ENCODE measurements around the gene RFC5.
A peak's percentile ranks its signal among the peaks of the same experiment; 100 is the strongest.
"Not testable (repeated sequence)": the region's sequence is repeated elsewhere in the genome, so short reads cannot be mapped to it uniquely, and the experiment has no call there.

Gene RFC5

GRCh38 chr12:118017926-118018325 is 1.4 kb downstream of the RFC5 start:
- DNase-seq = no peak

GRCh38 chr12:118020036-118020435 is 3.5 kb downstream of the RFC5 start:
- no peak for DNase-seq

- DNase-seq = not testable (repeated sequence)
Observed at GRCh38 chr12:118022097-118022727, 5.7 kb downstream of the RFC5 start.

DNA sequence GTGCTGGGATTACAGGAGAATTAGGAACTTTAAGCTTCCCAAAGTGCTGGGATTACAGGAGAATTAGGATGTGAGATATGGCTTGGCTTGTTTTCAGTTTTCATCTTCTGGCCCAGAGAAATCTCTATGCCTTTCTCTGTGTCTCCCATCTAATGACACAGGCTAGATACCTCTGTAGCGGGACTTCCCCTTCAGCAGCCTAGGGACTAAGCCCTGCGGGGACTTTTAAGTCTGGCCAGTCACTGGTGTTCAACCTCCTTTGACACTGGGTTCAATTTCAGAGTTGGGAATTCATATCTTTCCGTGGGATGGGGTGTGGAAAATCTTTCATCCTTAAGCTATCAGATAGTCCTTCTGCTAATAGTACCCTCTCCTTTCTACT is 6.2 kb downstream of the RFC5 start:
- DNase-seq = peak; percentile 30

DNA sequence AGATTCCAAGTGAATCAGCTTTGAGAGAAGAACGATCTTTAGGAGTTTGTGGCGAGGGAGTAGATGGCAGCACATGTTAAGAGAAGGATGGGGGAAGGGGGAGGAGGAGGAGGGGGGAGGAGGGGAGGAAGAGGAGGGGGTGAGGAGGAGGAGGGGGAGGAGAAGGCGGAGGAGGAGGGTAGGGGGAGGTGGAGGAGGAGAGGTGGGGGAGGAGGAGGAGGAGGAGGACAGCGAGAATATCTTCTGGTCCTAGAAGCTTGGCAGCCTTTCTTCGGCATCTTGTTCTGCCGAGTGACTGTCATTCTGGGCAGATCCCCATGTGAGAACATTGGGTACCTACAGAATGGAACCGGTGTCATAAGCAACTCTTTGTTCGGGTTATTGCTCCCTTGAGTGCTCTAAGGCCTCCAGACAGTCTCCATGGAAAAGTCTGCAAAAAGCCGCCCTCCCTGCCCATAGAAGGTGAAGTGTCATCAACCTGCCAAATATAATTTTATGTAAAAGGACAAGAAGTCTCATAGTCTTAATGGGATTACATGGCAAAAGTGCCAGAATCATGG is 6.9 kb downstream of the RFC5 start:
- DNase-seq = peak; percentile 4

- no peak for DNase-seq
Observed at GRCh38 chr12:118025168-118025567, 8.7 kb downstream of the RFC5 start.

GRCh38 chr12:118029166-118029565 is 12.7 kb downstream of the RFC5 start:
- DNase-seq = no peak

DNA sequence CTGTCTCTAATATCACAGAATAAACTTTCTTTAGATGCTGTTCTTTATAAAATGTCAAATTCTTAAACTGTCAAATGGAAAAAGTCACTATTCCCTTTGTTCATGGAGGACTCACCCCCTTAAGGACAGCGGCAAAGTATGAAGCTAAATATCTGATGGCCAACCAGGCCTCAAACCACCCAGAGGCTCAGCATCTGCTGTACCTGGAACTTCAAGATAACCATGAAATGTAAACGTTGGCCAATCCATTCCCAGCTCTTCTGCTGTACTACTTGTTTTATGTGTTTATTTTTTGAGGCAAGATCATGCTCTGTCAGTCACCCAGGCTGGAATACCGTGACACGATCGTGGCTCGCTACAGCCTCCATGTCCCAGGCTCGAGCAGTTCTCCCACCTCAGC is 15.7 kb downstream of the RFC5 start:
- DNase-seq = no peak

DNA sequence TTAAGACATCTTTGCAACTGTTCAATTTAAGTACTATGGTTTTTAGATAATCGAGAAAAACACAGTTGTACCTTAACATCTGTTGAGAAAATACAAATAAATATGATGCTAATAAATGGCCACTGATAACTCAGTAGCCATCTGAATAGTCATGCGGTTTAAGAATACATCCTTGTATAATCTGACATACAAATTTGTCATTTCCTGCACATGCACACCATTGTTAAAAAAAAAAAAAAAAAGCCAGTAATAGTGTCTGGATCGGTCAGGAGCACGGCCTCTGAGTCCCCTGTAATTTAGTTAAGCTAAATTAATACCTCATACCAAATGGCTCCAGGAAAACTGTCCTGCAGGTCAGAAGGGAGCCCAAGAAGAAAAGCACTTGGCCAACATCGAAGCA is 16.8 kb downstream of the RFC5 start:
- no peak for DNase-seq

DNA sequence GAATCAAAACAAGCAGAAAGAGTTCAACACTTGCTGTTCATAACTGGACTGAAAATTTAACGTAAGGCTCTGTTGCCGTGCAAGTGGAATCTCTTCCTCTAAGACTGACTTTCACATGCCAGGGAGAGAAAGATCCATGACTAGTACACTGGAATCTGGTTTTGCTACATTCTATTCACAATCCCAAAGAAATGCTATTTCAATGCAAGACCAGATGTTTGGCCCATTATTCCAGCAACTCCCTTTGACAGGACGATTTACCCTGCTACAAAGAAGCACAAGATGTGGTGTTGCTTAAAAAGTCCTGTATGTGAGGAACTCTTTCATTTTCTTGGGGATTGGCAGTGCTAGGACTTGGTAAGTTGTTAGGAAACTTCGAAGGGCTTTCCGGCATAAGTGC is 17.4 kb downstream of the RFC5 start:
- DNase-seq = no peak

DNA sequence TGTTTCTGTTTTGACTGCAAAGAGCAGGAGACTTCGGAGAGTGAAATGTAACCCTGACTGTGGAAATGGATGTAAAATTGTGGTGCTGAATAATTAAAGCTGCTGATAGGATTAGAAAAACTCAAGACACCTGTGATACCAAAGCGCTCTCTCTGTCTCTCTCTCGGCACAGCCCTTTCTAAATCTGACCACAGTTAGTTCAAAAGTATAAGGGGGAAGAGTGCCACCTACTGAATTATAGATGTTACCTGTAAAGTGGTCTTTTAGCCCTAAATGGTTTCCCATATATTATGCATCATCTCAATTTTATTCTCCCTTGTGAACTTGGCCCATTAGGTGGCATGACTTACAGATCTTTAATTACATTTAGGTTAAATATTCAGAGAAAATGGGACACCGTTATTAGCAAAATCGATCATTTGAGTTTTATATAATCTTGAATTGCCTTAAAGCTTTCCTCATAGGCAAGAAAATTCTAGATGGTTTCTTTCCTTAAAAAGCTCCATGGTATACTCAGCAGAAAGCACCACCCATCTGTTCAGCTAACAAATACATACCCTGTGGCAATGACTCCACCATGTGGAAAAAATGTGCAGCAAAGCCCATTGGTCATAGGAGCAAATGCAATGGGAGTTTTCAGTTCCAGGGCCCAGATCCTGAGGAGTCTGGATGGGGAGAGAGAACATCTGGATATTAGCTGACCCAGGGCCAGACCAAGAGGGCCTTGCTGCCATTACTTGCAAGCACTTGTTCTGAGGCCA is 18.1 kb downstream of the RFC5 start:
- peak; percentile 56 for DNase-seq

GRCh38 chr12:118035190-118036041 is 18.9 kb downstream of the RFC5 start:
- DNase-seq = no peak

DNA sequence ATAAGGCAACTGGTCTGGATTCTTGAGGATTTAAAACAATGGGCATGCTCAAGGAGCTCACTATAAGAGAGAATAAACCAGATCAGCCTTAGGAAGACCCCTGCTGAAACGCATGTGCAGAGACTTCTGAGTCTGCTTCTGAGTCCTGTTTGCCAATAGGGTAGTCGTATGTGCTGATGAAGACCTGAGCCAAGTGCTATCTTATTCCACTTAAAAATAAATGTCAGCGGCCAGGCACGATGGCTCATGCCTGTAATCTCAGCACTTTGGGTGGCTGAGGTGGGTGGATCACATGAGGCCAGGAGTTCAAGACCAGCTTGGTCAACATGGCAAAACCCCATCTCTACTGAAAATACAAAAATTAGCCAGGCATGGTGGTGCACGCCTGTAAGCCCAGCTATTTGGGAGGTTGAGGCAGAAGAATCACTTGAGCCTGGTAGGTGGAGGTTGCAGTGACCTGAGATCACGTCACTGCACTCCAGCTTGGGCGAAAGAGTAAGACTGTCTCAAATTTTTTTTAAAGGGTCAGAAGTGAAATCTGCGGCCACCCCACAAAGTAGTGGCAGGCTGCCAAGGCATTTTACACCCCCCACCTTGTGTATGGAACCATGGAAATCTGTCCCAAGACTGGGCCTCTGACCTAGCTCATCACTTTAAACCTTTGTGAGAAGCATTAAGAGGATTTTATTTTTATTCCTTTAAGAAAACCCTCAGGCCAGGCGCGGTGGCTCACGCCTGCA is 20.3 kb downstream of the RFC5 start:
- no peak for DNase-seq

DNA sequence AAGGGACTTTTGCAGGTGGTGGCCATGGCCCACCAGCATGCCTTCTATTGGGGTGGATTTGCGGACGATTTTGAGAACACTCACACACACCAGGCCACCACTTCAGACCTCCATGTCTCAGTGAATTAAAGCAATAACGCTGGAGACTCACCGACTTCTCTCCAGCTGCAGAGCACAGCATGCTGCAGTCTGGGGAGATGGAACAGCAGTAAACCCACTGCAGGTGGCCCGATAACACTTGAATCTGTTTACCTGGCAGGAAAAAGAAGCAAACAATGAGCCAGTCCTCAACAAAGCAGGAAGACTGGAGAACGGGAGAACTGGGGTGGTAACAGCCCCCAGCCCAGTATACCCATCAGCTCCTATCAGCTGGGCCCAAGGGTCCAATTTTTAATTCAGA is 21.6 kb downstream of the RFC5 start:
- no peak for DNase-seq

- no peak for DNase-seq
Observed at GRCh38 chr12:118042091-118042490, 25.6 kb downstream of the RFC5 start.

- DNase-seq = no peak
Observed at GRCh38 chr12:118044075-118044474, 27.6 kb downstream of the RFC5 start.

- DNase-seq = no peak
Observed at GRCh38 chr12:118044577-118044976, 28.1 kb downstream of the RFC5 start.

- DNase-seq = no peak
Observed at GRCh38 chr12:118046430-118046829, 29.9 kb downstream of the RFC5 start.

- no peak for DNase-seq
Observed at GRCh38 chr12:118050972-118051910, 34.7 kb downstream of the RFC5 start.

DNA sequence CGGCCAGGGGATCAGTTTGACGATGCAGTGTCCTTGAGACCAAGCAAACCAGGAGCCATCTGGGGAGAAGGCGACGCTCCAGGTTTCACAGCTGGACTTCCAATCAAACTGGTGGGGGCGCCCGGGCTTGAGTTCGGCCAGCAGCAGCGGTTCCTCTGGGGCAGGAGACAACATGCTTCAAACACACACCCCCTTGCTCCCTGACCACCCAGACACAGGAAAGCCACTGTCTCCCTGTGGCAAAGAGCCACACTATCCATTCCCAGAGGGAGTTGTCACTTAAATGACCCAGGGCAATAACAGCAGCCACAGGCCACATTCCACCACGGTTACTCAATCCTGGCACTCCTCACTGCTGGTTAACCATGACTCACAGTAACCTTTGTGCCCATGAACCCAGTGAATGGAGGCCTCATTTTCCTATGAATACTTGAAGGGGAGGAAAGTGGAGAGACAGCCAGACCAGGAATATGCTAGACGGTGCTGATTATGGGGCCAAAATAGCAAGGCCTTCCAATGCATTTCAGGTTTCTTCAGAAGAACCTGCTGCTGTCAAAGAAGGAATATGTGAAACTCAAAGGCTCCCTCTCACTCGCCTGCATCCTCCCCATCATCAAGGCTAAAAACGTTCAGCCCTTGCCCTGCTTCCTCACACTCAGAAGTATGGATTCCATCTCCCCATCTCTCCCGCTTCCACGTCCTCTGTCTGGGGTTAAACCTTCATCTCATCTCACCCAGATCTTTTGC is 36.0 kb downstream of the RFC5 start:
- DNase-seq = no peak
